Glutamatergic neuron (in vitro differentiated cells): Measurements from ENCODE around the gene SPINK5. TPM values are rescaled to one million over a fixed set of nuclear protein-coding genes. Genes with fewer than 3 reads are reported as not detected.

Source experiments
- DNase-seq: peaks from one replicate; pipeline ENCODE4 v3.0.0; 2022
- H3K27ac Mint-ChIP-seq: one replicate; pipeline ENCODE4 v1.8.0; 2020; ENCODE audit warnings: mild to moderate bottlenecking, mixed read lengths, inconsistent platforms; ENCODE audit not compliant: unreplicated experiment
- H3K27me3 Mint-ChIP-seq: one replicate; pipeline ENCODE4 v1.8.0; 2020; ENCODE audit warnings: mild to moderate bottlenecking, moderate library complexity, mixed read lengths, inconsistent platforms; ENCODE audit not compliant: unreplicated experiment
- H3K36me3 Mint-ChIP-seq: one replicate; pipeline ENCODE4 v1.8.0; 2020; ENCODE audit warnings: mild to moderate bottlenecking, mixed read lengths, inconsistent platforms; ENCODE audit not compliant: unreplicated experiment
- H3K4me1 Mint-ChIP-seq: one replicate; pipeline ENCODE4 v1.8.0; 2020; ENCODE audit warnings: mild to moderate bottlenecking, low read depth, mixed read lengths, inconsistent platforms; ENCODE audit not compliant: unreplicated experiment
- H3K4me3 Mint-ChIP-seq: one replicate; pipeline ENCODE4 v1.8.0; 2020; ENCODE audit warnings: mild to moderate bottlenecking, mixed read lengths, inconsistent platforms; ENCODE audit not compliant: unreplicated experiment
- H3K9me3 Mint-ChIP-seq: one replicate; pipeline ENCODE4 v1.8.0; 2020; ENCODE audit warnings: mild to moderate bottlenecking, moderate library complexity, mixed read lengths, inconsistent platforms; ENCODE audit not compliant: unreplicated experiment
- CTCF ChIP-seq: fragments of 200-600 bp; sonication (generic); IDR thresholded peaks from one replicate; pipeline ENCODE4 v1.5.0; 2021; ENCODE audit not compliant: partially characterized antibody, unreplicated experiment
- total RNA-seq: library from RNA; stranded (reverse); fragmentation: NEBNext Ultra II Directional; extraction: Animal tissue kit (Norgen Biotek cat#: 25700); gene quantifications from one replicate; pipeline ENCODE4 v1.2.1, GENCODE V29; 2021; ENCODE audit not compliant: unreplicated experiment

The SPINK5 gene
- total RNA-seq, 1 donor from 2014 or later: 7.5 TPM

GRCh38 chr5:148084269-148084668 lies 20.5 kb downstream of the SPINK5 start:
- Mint-ChIP-seq H3K27ac (peak overlapping the region; percentile 53), H3K9me3 (peaks cover 7% of the 10 kb centered on the region), H3K4me1 (peaks cover 28% of the 10 kb centered on the region), H3K4me3 (no peak overlapping the region), H3K27me3 (peaks cover 6% of the 10 kb centered on the region), H3K36me3 (peaks cover 4% of the 10 kb centered on the region)
- TF ChIP-seq CTCF: no peak
- DNase-seq: no peak

DNA sequence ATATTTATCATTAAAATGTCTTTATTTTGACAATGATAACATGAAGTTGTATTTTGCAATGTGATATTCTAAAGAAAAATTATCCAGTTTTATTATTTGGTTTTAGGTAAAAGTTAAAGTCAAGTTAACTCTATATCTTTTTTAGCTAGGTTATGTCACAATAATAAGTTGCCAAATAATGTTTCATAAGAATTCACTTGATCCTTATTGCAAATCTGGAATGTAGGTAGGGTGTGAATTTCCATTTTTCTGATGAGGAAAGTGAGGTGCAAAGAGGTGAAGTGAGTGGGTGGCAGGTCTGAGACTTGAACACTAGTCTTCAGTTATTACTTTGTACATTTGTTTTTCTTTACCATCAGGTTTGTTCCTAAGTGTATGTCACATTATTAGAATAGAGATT lies 21.5 kb downstream of the SPINK5 start:
- no peak for TF ChIP-seq CTCF
- no peak overlapping the region for H3K4me3 Mint-ChIP-seq
- DNase-seq: no peak
- H3K36me3 Mint-ChIP-seq: peaks cover 4% of the 10 kb centered on the region
- peaks cover 33% of the 10 kb centered on the region for H3K4me1 Mint-ChIP-seq
- peaks cover 7% of the 10 kb centered on the region for H3K9me3 Mint-ChIP-seq
- peaks cover 6% of the 10 kb centered on the region for H3K27me3 Mint-ChIP-seq
- H3K27ac Mint-ChIP-seq: peak overlapping the region; percentile 64

- H3K36me3 Mint-ChIP-seq: peaks cover 4% of the 10 kb centered on the region
- TF ChIP-seq CTCF: no peak
- H3K9me3 Mint-ChIP-seq: peaks cover 7% of the 10 kb centered on the region
- H3K4me3 Mint-ChIP-seq: peak overlapping the region; percentile 53
- peaks cover 33% of the 10 kb centered on the region for H3K4me1 Mint-ChIP-seq
- no peak for DNase-seq
- H3K27ac Mint-ChIP-seq: peak overlapping the region; percentile 96
- peaks cover 6% of the 10 kb centered on the region for H3K27me3 Mint-ChIP-seq
Measured at GRCh38 chr5:148085977-148086705, 22.4 kb downstream of the SPINK5 start.

DNA sequence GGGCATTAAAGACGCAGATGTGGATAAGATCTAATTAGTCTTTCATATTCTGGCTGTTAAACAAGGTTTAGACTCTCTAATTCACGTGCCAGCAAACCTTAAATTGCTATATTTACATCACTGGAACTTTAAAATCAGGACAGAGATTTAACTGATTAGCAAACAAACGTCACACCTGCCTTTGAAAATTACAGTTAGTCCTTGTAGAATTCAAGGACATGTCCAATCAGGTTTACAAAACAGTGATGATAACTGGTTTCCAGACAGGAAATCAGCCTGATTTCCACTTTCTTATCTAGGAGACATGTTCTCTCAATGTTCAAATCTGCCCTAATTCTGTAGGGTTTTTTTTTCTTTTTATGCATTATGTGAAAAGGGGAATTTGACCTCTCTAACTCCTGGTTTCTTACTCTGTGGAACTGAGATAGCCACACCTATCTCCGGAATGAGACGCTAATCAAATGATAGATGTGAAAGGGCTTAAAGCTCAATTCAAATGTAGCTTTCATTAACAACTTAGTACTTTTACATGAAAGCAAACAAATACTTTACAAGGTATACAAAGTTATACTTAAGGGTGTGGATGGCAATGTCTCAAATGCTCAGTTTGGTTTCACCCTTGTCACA lies 26.5 kb downstream of the SPINK5 start:
- Mint-ChIP-seq H3K36me3 (peaks cover 4% of the 10 kb centered on the region), H3K4me3 (no peak overlapping the region), H3K4me1 (peaks cover 27% of the 10 kb centered on the region), H3K27me3 (peaks cover 6% of the 10 kb centered on the region), H3K9me3 (peaks cover 5% of the 10 kb centered on the region), H3K27ac (no peak overlapping the region)
- DNase-seq: no peak
- no peak for TF ChIP-seq CTCF

GRCh38 chr5:148090773-148091250 lies 27.0 kb downstream of the SPINK5 start:
- H3K4me1 Mint-ChIP-seq: peaks cover 22% of the 10 kb centered on the region
- H3K27ac Mint-ChIP-seq: no peak overlapping the region
- peaks cover 5% of the 10 kb centered on the region for H3K9me3 Mint-ChIP-seq
- no peak overlapping the region for H3K4me3 Mint-ChIP-seq
- TF ChIP-seq CTCF: no peak
- H3K36me3 Mint-ChIP-seq: peaks cover 4% of the 10 kb centered on the region
- peaks cover 6% of the 10 kb centered on the region for H3K27me3 Mint-ChIP-seq
- DNase-seq: no peak
